NCI-H526 treated with DMSO at 0.1 percent for 48 hours (cell line): ENCODE data around the gene ZFP3.
"Not testable (repeated sequence)": the region's sequence is repeated elsewhere in the genome, so short reads cannot be mapped to it uniquely, and the experiment has no call there.

Experiments
- DNase-seq: peaks from one replicate; lab custom pipeline; 2025; lab: John Stamatoyannopoulos, UW

Gene ZFP3

DNA sequence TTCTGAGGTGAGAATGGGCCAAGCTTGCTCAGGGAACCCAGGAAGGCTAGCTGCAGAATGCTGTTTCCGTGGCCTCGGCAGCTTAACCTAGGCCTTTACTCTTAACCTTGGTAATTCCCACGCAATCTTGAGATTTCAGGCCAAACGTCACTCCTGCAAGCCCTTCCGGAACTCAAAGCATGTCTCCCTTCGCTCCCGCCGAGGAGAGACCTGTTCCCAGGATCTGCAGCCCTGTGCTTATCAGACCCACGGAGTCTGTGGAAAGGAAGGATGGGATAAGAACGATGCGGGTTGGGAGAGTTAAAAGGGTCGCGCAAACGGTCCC lies 524 bp upstream of the ZFP3 start:
- DNase-seq: no peak

DNA sequence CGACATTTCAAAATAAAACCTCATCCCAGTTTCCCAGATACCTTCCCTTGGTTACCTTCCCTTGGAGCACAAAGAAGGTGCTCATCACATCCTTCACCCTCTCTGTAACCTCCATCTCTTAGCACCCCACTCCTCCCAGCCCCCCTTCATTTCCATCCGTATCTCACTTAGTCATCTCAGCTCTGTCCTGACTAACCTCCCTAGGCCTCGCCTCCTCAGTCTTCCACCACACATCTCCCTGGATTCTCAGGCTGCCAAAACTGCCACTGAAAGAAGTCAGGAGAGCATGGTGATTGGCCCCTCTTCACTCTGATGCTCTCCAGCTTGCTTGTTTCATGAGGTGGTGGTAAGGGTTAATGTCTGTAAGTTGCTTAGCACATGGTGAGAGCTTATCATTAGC lies 2.3 kb downstream of the ZFP3 start:
- no peak for DNase-seq

DNA sequence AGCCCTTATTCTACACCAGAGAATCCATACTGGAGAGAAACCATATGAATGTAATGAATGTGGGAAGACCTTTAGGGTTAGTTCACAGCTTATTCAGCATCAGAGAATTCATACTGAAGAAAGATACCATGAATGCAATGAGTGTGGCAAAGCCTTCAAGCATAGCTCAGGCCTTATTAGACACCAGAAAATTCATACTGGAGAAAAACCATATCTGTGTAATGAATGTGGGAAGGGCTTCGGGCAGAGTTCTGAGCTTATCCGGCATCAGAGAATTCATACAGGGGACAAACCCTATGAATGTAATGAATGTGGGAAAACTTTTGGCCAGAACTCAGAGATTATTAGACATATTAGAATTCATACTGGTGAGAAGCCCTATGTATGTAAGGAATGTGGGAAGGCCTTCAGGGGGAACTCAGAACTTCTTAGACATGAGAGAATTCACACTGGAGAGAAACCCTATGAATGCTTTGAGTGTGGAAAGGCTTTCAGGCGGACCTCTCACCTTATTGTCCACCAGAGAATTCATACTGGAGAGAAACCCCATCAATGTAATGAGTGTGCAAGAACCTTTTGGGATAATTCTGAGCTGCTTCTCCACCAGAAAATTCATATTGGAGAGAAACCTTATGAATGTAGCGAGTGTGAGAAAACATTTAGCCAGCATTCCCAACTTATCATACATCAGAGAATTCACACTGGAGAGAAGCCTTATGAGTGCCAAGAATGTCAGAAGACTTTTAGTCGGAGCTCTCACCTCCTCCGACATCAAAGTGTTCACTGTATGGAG lies 14.1 kb downstream of the ZFP3 start:
- DNase-seq: no peak

DNA sequence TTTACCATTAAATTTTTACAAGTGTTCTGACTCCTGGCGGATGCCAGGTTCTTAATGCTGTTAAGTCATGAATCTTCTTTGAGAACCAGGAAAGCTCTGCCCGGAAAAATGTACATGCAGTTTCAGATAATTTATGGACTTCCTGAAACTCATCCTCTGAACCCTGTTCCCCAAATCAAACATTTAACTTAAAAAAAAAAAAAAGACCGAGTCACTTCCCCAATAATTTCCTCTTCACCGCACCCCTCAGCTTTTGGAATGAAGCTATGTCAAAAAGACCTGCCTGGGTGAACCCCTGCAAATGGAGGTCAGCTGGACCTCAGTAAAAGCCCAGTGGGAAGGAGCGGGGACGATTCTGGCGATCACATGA lies 18.4 kb downstream of the ZFP3 start:
- DNase-seq: no peak

DNA sequence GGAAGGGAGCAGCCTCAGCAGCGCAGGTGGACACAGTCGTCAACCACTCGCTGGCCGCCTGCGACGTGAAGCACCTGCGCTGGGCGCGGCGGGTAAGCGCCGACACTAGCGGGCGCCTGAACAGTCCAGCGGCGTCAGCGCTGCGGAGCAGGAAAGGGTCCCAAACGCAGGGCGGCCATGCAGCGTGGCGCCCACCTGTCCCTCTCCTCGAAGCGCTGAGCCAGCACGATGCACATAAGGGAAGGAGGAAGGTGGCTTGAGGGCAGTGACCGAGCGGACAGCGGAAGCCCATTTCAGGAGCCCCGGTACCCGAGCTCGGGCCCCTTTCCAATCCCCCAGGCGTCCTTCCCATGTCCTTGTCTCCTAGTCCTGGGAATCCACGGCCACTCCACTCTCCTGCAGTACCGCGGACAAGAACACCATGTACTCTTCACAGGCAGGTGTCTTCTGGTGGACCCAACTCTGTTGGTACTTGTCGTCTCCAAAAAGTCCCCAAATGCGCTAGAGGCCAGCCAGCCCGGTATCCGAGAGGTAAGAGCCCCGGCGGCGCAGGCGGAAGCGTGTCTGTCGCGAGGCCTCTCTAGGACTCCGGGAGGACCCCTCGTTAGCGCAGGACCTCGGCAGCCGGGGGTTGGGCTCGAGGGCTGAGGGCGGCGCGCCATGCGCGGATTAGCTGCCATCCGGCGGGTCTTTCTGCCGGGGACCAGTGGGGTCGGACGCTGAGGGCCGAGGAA lies 19.0 kb downstream of the ZFP3 start:
- DNase-seq: peak; percentile 63

DNA sequence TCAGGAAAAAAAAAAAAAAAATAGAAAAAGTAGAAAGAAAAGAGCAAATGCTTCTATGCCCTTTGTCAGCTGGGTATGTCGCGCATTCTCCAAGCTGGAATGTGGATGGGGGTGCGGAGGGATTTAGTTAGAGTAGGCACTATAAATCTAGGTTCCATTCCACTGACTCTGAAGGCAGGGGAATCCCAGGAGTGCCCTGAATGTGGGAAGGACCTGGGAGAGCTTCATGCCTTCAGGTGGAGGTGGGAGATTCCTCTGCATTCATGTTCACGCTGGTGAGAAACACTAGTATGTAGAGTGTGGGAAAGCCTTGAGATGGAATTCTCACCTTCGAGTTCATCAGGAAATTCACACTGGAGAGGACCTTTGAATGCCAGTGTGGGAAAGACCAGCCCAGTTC lies 21.0 kb downstream of the ZFP3 start:
- no peak for DNase-seq

DNA sequence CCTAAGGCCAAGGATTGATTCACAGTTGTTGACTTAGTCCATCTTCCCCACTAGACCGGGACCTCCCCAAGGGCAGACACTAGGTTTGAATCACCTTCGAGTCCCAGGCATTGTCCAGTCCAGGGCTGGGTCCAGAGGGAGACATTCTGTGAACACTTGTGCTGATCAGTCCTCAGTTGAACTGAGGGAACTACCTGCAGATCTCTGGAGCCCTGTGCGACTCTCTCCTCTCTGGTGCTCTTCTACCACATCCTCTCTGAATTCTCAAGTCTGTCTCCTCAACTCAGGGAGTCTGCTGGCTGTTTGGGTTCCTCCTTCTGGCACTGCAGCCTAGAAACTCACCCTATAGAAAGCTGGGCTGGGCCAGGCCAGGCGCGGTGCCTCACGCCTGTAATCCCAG lies 22.6 kb downstream of the ZFP3 start:
- DNase-seq: no peak

DNA sequence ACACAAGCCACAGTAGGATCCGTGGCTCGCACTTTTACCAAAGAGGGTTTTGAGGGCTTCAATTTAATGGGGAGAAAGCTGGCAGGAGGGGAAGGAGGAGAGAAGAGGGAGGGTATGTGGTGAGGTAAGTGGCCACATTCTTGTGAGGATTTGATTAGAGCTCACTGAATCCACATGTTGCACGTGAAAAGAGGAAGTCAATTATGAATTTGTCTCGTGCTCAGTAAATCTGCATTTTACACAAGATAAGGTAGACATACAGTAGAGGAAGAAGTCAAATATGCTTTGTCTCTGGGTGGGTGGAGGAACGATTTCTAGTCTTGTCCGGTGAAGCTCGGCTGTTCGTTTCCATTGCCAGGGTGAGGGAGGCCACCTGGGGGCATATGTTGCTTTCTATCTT lies 32.5 kb downstream of the ZFP3 start:
- DNase-seq: no peak

DNA sequence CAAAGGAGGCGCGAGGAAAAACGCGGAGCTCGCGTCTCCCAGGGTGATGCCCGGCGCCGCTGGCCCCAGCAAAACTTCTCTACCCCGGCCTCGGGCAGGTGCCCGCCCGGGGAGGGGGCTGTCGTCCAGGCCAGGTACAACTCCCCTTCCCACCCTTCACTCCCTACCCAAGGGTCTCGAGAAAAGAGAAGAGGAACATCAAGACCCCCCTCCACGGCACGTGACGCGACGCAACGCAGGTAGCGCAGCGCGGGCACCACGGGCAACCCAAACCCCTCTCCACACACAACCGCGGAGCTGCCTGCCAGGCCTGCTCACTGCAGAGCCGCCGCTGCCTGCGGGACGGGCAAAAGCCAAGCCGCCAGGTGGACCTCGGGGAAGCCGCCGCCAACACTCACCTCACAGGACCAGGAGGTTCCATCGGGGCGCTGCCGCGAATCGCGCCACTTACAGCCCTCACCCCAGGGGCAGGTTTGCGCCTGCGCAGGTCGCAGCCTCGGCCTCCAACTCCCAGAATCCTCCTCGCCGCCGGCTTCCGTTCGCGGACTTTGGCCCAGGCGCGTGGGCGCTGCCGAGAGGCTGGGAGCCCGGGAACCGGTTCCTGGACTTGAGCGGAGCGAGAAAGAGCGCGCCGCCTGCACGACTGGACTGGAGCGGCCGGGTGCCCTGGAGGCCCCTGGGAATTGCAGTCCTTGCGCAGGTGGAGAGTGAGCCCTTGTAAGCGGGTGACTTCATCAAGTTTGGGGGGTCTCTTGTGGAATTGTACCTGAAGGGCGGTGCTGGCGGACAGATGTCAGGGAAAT lies 33.3 kb downstream of the ZFP3 start, which contains the start of gene ZNF232:
Gene ZNF232 (minus strand): TSS at position 477 of the 803 bp plus-strand sequence. CDS start 56 bp downstream, at position 421.
- peak; percentile 85 for DNase-seq

DNA sequence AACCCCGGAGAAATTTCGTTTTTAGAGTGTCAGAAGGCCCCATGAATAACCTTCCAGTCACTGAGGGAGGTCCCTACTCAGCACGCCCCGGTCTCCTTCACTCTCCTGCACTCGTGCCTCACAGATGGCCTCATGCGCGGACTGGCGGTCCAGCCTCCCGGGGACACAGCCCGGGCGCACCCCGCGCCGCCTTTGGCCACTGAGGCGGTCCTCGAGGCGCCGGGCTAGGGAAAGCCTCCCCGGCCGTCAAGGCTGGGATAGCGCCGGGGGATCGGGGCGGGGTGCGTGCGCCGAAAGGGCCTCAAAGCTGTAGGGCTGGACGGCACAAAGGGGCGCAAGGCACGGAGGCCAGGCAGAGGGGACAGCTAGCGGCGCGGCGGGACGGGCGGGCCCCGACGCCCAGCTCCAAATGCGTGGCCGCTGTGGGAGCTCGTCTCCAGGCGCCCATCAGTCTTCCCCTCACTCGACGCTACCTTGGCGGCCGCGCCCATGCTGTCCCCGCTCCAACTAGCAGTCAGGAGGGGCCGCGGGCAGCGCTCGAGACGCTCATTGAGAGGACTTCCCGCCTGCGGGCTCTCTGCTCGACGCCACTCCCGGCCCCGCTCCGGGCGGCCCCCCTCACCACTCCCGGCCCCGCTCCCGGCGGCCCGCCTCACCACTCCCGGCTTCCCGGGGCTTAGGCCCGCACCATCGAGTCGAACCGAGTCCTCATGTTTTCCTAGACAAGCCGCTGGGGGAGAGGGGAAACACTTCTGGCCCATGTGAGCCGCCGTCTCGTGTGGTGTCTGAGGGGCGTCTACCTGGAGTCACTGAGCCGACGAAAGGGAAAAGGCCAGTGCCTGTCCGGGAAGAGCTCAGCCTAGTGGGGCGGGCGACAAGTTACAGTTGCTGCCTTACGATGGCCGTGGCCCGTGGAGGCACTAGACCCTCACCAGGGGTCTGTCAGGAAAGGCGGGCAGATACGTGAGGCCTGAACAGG lies 37.7 kb downstream of the ZFP3 start, which contains the start of gene USP6:
Gene USP6 (plus strand): TSS at position 360 of the 979 bp plus-strand sequence. CDS start 14,336 bp downstream, outside the sequence.
- peak; percentile 15 for DNase-seq

DNA sequence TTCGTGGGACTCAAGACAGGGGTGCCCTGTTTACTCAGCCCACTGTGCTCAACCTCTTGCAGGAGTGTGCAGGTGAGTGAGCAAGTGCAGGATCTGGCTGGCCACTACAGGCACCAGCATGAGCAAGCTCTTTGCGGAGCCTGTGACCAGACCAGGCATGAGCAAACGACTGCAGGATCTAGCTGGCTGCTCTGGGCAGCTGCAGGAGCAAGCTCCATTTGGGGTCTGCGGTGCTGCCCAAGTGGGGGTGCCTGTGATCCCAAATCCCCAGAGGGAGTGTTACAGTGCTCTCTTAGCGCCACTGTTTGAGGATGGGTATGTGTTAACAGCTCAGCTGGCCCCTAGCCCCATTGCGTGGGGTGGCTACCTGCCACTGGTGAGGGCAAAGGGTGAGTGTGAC lies 40.0 kb downstream of the ZFP3 start:
- no peak for DNase-seq

DNA sequence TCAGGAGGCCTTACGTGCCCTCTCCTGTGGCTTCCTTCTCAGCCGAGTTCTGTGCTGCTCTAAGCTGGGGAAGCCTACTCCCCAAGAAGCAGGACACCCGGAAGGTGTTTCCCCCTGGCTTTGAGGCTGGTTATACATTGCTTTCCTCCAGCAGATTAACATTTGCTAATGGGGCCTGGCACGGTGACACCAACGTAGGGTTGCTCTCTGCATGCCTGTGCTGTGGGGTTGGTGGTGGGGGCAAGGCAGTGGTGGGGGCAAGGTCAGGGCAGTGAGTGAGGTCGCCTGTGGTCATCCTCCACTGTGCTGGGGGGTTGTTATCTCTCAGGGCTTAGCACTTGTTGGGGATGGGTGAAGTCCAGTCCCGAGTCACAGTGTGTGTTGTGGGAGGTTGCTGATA lies 41.8 kb downstream of the ZFP3 start:
- no peak for DNase-seq

DNA sequence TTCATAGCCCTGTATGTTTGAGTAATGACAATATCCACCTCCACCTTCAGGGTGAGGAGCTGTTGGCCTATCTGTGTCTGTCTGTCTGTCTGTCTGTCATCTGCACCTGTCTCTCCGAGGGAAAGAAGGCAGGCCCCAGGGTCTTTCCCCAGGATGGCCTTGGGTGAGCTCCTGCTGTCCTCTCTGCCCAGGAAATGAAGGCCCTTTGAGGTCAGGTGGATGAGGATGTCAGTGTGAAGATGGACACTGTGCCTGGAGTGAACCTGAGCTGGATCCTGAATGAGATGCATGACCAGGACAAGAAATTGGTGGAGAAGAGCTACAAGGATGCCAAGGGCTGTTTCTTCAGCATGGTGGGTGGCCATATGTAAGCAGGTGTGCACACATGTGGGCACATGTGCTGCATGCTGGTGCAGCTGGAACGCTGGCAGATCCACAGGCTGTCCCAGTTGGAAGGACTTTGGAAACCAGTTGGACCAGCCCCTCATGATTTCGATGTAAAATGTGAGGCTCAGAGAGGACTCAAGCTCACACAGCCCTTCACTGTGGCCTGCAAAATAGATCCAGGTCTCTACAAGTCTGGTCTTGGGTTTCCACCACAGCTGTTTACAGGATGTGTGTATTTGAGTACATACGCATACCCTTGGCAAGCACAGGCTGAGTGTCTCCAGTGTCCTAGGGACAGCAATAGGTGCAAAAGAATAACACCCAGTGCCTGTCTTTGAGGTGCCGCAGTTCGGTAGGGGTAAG lies 42.3 kb downstream of the ZFP3 start:
- DNase-seq: not testable (repeated sequence)

DNA sequence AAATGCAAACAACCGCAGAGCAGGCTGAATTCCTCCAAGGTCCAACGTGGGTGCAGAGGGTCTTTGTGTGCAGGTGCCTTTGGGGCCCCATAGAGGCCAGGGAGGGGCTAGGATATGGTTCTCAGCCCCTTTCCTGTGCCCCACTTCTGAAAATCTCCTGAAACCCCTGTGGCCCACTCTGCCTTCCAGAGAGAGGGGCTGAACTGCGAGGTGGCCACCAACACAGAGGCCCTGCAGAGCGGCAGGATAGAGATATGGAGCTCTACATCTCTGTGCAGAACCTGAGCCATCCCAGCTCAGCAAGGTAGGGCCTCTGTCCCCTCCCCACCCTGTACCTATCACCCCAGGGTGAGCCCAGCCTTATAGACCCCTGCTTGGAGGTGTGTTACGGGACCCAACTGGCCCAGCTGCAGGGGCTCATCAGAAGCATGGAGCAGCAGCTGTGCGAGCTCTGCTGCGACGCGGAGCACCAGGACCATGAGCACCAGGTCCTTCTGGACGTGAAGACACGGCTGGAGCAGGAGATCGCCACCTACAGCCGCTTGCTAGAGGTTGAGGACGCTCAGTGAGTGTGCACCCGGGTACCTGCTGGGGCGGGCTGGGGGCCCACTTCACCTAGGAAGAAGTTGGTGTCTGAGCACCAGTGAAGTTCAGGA lies 43.0 kb downstream of the ZFP3 start:
- DNase-seq: no peak

DNA sequence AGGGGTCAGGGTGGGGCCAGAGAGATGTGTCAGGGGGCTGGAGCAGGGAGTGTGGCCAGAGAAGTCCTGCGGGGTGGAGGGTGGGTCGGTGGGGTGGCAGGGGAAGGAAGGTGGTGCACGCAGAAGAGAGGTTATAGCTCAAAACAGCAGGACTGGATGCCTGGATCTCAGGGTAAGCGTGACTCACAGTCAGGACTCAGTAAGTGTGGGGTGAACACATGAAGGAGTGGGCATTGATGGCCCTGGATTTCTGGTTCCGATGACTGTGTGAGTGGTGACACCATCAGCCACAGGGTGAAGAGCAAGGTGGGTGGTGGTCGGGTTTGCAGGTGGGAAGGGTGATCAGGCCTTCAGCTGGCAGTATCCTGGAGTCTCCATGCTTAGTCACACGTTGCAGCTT lies 43.8 kb downstream of the ZFP3 start:
- not testable (repeated sequence) for DNase-seq

DNA sequence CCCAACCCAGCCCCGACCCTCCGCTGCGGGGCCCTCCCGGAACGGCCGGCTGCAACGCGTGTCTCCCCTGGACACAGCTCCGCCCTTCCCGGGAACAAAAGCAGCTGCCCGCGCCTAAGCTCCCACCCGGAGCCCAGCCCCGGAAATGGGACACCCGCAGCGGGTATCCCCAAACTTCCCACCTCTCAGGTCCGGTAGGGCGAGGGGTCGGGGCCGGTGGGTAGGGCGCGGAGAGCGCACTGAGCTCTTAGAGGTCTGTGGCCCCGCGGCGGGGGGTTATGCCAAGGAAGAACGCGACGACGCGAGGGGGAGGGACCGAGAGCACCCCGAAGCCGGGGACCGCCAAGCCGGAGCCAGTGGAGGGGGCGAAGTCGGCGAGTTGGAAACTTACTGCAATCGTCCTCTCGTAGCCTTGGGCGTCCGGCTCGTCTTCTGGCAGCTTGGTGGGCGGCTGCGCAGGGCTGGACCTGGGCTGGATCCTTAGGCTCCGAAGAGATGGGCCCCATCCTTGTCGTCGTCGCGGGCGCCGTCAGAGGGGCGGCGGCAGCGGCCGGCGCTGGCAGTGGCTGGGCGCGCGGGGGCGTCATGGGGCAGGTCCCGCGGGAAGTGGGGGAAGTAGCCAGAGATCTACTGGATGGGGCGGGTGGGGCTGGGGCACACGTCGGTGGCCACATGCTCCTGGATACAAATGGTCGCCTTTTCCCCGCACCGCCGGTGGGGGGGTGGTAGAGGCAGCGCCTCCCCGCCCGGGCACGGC lies 44.5 kb downstream of the ZFP3 start:
- peak; percentile 1 for DNase-seq

DNA sequence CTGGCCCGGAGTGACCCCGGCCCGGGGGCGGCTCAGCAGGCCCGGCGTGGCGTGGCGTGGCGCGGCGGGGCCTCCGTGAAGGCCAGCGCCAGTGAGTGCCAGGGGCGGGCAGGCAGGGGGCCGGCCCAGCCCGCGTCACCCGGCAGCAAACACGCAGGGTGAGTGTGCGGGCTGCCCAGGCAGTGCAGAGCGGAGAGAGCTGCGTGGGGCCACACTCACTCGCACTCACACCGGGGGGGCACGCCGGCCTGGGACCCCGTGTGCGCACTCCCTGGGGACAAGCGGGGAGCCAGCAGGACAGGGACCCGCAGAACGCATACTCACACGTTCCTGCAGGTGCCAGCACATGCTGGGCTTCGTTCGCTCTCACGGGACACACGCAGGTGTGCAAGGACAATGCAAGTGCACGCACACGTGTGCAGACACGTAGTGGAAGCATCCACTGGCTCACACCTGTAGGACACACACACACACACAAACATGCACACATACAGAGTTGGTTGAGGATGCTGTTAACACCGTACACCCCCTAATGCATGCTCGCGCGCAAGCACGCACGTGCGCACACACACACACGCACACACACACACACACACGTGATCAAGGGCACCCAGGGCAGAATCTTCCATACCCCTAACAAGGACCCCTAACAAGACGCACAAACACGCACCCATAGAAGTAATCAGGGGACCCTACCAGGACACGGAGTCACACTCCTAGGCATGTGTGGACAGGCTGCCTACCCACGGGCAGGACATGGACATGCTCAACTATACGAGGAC lies 45.3 kb downstream of the ZFP3 start:
- DNase-seq: no peak

DNA sequence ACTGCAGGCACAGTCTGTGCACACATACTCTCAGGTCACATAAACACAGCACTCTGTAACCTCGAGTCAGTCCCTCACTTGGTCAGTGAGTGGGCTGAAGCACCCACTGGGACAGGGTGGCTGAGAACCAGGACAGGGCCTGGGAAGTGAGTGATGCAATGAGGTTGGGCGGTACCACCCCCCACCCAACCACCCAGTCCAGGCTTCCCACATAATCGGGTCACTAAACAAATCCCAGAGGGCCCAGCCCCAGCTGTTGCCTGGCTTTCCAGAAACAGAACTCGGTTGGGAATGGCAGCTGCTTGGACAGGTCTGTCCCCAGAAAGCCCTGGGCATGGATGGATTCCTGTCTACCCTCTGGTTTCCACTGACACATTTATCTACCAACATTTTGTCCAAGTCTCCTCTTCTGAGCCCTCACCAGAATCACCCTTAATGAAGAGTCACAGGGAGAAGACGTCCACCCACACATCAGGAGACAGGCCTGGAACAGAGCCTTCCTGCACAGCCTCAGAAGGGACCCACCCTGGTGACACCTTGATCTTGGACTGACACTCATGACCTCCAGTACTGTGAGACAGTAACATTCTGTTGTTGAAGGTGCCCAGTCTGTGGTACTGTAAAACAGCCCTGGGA lies 46.0 kb downstream of the ZFP3 start:
- not testable (repeated sequence) for DNase-seq
